ENCODE measurements around the gene P2RY2.

- no peak for TF ChIP-seq POLR2A (IDR thresholded peaks at IDR 0.05)
- TF ChIP-seq CTCF (IDR thresholded peaks at IDR 0.05) = no peak
Observed at GRCh38 chr11:73273222-73273895, 55.3 kb downstream of the P2RY2 start.

Measured in esophagus squamous epithelium (tissue), 4 donors.